Right atrium auricular region (tissue), 2 donors: ENCODE data around the gene EYA2. TPM values are rescaled to one million over a fixed set of nuclear protein-coding genes. Genes with fewer than 3 reads are reported as not detected.
A peak's percentile ranks its signal among the peaks of the same experiment; 100 is the strongest.

Source experiments
- DNase-seq: peaks from one replicate; pipeline ENCODE4 v3.0.0-alpha.2; 2019; ENCODE audit warnings: low spot score
- H3K27ac ChIP-seq, 2 donors: fragments of 200-600 bp; sonication (generic); 1 replicate in 1 of 2; 2 replicates in 1 of 2; pipeline ENCODE4 v1.5.1; 2016 to 2019
- H3K27me3 ChIP-seq, 2 donors: fragments of 200-600 bp; sonication (generic); one replicate each; pipeline versions ENCODE4 v1.5.1 to v1.6.0; 2017 to 2019
- H3K36me3 ChIP-seq: fragments of 200-600 bp; sonication (generic); one replicate; pipeline ENCODE4 v1.5.1; 2016
- H3K4me1 ChIP-seq, 2 donors: fragments of 200-600 bp; sonication (generic); one replicate each; pipeline versions ENCODE4 v1.5.1 to v1.6.0; 2017 to 2019
- H3K4me3 ChIP-seq, 2 donors: fragments of 200-600 bp; sonication (generic); 1 replicate in 1 of 2; 2 replicates in 1 of 2; pipeline ENCODE4 v1.5.1; 2017 to 2019; ENCODE audit warnings: mild to moderate bottlenecking in 1 of 2, moderate library complexity in 1 of 2
- H3K9me3 ChIP-seq, 2 donors: fragments of 200-600 bp; sonication (generic); one replicate each; pipeline ENCODE4 v1.5.1; 2019
- total RNA-seq, 2 donors: library from RNA; depleted of rRNA; stranded (reverse); fragments of >200 nt; gene quantifications; one replicate each; pipeline ENCODE4 v1.1.0, GENCODE V29; 2016
- TF ChIP-seq, protein P1 (sequence below), 2 donors: fragments of 200-600 bp; sonication (generic); IDR thresholded peaks; one replicate each; pipeline ENCODE4 v1.5.1; 2019; ENCODE audit warnings: antibody characterized with exemption in 2 of 2

Gene EYA2
- total RNA-seq, 2 donors from 2014 or later, result 0.30 to 2.6 TPM

DNA sequence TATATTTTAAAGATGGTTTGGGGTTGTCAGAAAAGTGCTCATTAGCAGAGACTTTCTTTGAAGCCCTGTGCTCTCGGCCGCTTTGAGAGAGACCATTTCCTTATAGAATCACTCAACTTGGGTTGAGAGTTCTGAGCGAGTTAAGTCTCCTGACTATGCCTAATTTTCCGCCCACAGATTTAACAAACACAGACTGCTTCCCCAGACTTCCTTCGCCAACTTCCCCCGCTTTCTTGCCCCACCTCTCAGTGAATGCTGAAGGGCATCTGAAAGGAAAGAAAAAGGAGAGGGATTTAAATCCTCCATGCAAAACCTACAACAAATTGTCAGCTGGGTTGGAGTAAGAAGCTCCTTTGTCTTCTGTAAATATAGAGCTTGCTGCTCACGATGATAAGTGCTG lies 224.0 kb downstream of the EYA2 start:
- H3K36me3 ChIP-seq, result no peaks in the 10 kb centered on the region
- peaks cover 0 to 15% of the 10 kb centered on the region in 2 donors for H3K4me1 ChIP-seq
- TF ChIP-seq, protein P1, sequence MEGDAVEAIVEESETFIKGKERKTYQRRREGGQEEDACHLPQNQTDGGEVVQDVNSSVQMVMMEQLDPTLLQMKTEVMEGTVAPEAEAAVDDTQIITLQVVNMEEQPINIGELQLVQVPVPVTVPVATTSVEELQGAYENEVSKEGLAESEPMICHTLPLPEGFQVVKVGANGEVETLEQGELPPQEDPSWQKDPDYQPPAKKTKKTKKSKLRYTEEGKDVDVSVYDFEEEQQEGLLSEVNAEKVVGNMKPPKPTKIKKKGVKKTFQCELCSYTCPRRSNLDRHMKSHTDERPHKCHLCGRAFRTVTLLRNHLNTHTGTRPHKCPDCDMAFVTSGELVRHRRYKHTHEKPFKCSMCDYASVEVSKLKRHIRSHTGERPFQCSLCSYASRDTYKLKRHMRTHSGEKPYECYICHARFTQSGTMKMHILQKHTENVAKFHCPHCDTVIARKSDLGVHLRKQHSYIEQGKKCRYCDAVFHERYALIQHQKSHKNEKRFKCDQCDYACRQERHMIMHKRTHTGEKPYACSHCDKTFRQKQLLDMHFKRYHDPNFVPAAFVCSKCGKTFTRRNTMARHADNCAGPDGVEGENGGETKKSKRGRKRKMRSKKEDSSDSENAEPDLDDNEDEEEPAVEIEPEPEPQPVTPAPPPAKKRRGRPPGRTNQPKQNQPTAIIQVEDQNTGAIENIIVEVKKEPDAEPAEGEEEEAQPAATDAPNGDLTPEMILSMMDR (IDR thresholded peaks at IDR 0.05), result no peak
- peak overlapping the region; percentile 26 to 55 for H3K27ac ChIP-seq
- no peak for DNase-seq
- no peak overlapping the region for H3K4me3 ChIP-seq
- H3K9me3 ChIP-seq, result no peaks in the 10 kb centered on the region
- no peaks in the 10 kb centered on the region for H3K27me3 ChIP-seq

DNA sequence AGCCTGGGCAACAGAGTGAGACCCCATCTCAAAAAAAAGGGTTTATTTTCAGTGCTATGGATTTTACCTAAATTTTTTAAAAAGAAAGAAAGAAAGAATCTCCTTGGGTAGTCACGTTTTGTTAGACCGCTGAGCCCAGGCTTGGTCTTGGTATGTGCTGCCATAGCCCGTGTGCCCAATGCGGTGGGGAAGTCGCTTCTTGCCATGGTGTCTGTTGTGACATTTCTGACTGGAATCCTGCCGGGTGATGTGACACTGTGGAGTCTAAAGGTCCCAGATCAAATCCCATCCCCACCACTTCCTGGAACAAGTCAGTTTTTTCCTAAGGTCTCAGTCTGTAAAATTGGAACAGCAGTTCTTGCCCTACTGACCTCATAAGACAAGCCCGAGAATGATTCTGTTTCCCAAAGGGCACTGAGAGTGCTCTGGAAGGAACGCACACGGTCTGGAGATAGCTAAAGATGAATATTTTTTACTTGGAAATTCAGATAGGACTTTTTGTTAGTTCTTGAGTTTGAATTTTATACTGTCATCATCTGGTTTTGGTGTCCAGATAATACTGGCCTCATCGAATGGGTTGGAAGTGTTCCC lies 225.8 kb downstream of the EYA2 start:
- H3K36me3 ChIP-seq, result no peaks in the 10 kb centered on the region
- no peak for DNase-seq
- no peaks in the 10 kb centered on the region for H3K9me3 ChIP-seq
- peaks cover 0 to 29% of the 10 kb centered on the region in 2 donors for H3K4me1 ChIP-seq
- H3K27ac ChIP-seq, result peak overlapping the region in 1 of 2 donors; percentile 13
- no peaks in the 10 kb centered on the region for H3K27me3 ChIP-seq
- H3K4me3 ChIP-seq, result no peak overlapping the region
- TF ChIP-seq, protein P1 (IDR thresholded peaks at IDR 0.05), result no peak

DNA sequence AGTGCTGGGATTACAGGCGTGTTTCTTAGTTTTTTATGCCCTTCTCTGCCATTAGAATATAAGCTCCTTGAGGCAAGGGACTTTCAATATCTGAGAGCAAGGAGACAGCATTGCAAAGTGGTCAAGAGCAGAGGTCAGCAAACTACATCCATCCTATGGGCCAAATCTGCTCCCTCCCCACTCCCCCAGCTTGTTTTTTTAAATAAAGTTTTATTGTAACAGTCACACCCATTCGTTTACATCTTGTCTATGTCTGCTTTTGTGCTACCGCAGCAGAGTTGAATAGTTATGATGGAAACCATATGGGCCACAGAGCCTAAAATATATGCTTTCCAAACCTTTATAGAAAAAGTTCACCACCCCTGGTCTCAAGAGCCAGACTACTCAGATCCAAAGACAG lies 227.9 kb downstream of the EYA2 start:
- Histone ChIP-seq H3K36me3 (no peaks in the 10 kb centered on the region), H3K27me3 (no peaks in the 10 kb centered on the region), H3K9me3 (no peaks in the 10 kb centered on the region), H3K4me3 (no peak overlapping the region), H3K27ac (no peak overlapping the region), H3K4me1 (peaks cover 0 to 46% of the 10 kb centered on the region in 2 donors)
- TF ChIP-seq, protein P1 (IDR thresholded peaks at IDR 0.05), result no peak
- no peak for DNase-seq

DNA sequence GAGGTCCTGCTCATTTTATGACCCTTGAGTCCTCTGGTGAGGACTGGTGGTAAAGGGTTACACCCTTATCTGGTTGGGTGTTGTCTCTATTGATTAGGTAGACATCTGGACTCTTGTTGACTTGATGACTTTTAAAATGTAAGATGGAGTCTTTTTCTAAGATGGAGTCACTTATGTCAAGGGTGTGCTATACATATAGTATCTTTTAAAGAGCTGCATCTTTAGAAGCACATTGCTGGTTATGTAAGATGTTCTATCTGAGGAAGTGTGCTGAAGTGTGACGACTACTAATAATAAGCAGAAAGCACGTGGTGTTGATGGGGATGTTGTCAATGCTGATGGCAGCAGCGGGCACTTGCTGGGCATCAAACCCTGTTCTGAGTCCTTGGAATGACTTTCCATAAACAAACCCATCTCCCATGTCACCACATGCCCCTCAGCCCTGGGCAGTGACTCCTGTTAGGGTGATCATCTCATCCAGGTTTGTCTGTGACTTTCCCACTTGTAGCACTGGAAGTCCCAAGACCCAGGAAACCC lies 229.6 kb downstream of the EYA2 start:
- no peak for DNase-seq
- Histone ChIP-seq H3K4me1 (peaks cover 0 to 41% of the 10 kb centered on the region in 2 donors), H3K27me3 (no peaks in the 10 kb centered on the region), H3K27ac (peak overlapping the region; percentile 71 to 85), H3K4me3 (no peak overlapping the region), H3K9me3 (no peaks in the 10 kb centered on the region), H3K36me3 (no peaks in the 10 kb centered on the region)
- TF ChIP-seq, protein P1 (IDR thresholded peaks at IDR 0.05), result no peak

DNA sequence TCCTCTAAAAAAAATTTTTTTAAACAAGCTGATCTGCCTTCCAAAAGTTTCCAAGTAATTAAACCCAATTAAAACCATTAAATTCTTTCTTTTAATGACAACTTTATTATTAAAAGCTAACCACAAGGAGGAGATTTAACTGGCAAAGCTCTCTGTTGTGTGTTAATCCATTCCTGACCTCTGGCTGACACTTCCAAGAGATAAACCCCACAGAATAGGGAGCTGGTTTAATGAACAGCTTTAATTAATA lies 230.8 kb downstream of the EYA2 start:
- H3K27ac ChIP-seq, result peak overlapping the region; percentile 67 to 71
- TF ChIP-seq, protein P1 (IDR thresholded peaks at IDR 0.05), result peak in 1 of 2 donors; percentile 19
- DNase-seq, result no peak

More for the DNA sequence above, 230.8 kb downstream of the EYA2 start:
- Histone ChIP-seq H3K27me3 (no peaks in the 10 kb centered on the region), H3K36me3 (no peaks in the 10 kb centered on the region), H3K4me3 (no peak overlapping the region), H3K9me3 (no peaks in the 10 kb centered on the region), H3K4me1 (peaks cover 0 to 40% of the 10 kb centered on the region in 2 donors)
